ENCODE measurements around the gene HLCS.

- TF ChIP-seq YY1 (IDR thresholded peaks at IDR 0.05; ENCODE audit: insufficient read depth, insufficient read length) (no peak), ZNF274 (IDR thresholded peaks at IDR 0.05; ENCODE audit: low read depth, low read length) (no peak)
These were observed 105.5 kb downstream of the HLCS start for GRCh38 chr21:36860736-36861594.

Data from NT2/D1 (cell line).